Germinal center (tissue), 1 donor: ENCODE data around the gene CPVL.

Source experiments
- DNase-seq: peaks from one replicate; pipeline ENCODE4 v3.0.0; 2012; ENCODE audit warnings: mixed read lengths, low spot score

The CPVL gene

DNA sequence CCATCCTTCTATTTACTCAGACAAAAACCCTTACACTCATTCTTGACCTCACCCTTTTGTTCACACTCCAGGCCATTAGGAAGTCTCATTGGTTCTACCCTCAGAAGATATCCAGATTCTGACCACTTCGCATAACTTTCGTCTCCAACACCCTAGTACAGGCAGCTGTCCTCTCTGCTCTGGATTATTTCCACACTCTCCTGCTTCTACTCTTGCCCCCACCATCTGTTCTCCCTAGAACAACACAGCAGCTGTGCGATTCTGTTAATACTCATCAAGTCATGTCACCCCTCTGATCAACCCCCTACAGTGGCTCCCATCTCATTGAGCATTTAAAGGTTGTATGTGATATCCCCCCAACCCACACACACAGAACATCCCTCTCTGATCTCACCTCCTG is 172.7 kb downstream of the CPVL start:
- no peak for DNase-seq

DNA sequence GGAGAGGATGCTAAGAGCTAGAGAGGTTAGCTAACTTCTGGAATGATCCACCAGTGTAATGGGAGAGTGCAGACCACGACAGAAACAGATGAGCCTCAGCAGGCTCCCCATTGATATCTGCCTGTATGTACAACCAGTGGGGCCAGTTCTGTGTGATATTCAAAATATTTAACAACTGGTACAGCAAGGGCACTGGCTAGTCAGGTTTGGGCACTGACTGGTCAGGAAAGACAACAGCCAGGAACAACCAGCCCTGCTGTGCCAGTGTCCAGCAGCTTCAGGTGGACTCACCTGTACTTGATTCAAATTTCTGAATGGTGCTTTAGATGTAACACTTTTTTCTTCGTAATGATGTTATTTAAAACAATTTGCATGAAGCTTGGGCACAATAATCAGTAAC is 182.3 kb downstream of the CPVL start:
- no peak for DNase-seq

DNA sequence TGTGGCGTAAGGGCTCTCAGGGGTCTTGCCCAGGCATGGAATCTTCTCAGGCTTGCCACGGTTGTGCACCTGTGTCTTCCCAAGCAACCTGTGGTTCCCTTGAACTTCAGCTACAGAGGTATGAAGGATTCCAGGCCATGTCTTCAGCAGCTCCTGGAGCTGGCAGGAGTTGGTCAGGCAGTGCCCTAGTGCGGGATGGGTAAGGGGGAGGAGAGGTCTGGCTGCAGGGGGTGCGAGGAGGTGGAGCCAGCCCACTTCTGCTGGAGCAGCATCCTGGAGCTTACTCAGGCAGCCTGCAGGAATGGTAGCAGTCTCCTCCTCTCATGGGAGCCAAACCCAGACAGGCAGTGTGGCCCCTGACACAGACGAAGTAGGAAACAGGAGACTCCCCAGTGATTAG is 184.4 kb downstream of the CPVL start:
- no peak for DNase-seq

DNA sequence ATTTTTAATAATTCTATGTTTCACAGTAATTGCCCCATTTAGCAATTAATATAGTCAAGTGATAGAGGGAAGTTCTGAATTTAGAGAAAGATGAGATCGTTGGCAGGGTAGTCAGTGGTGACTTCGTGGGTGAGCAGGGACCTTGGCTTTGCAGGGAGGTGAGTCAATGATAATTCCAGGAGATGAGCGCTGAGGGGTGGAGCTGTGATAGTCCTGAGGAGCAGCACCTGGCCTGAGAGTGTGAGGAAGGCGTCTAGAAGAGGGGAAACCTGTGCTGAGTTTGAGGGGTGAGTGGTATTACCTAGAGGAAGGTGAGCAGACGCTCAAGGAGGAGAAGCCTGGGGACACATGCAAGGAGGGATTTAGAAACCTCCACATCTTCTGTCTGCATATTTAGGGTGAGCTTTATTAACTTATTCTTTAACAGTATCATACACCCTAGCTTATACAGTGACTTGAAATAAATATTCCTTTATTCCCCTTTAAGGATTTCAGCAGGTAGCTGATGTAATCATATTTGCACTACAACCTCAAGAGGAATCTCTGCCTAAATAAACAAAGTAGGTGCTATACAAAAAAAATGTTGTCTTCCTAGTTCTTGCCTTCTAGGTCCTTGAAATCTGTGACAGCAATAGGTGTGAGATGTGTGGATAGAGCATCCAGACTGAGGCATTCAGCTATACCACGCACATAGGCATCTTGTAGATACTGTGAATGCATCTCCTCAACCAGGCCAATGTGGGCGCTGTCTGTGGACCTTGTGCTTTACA is 186.1 kb downstream of the CPVL start:
- no peak for DNase-seq

DNA sequence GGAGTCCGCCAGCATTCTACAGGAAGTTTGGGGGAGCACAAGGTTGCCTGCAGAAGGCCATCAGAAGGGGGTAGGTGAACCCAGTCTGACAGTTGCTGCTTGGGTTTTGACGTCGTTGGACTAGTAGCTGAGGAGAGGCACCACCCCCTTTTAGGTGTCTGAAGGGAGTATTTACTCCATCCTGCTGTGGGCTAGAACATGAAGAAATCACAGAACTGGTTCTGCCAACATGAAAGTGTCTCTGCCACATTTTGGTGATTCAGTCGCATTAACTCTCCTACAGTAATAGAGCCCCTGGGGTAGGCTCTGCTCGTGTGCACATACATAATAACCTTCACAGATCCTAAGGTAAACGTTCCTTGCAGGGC is 187.4 kb downstream of the CPVL start:
- no peak for DNase-seq

DNA sequence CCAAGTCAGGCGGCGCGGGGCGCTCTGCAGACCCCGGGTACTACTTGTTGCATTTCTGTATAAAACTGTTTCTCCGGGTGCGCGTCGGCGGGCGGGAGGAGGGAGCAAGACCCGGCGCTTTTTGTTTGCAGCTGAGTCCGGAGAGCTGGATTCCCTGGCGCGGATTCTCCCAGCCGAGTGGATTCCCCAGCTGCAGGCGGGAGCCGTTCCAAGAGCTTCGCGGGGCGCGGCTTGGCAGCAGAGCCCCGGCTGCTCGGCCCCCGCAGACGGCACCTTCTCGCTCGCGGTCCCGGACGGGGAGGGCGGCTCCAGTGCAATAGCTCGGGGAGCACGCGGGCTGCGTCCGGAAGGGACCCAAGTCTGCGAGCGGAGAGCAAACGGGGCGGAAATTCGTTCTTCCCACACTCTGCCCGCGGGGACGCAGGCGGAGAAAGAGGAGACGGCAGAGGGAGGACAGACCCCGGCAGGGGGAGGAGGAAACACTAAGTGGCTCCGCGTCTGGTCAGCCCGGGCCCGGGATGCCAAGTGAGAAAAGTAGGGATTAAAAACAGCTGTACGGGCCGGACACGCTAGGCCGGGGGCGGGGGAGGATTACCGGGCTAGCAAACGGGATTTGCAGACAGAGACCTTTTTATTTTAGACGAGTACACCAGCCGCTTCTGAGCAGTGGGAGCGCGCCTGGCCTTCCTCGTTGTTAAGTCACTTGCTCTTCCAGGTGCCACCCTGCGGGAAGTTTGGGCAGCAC is 187.9 kb downstream of the CPVL start, which contains the start of gene TRIL:
TRIL (minus strand) TSS at position 96 of the 745 bp plus-strand sequence. CDS start 284 bp downstream, outside the sequence.
- peak; percentile 19 for DNase-seq

DNA sequence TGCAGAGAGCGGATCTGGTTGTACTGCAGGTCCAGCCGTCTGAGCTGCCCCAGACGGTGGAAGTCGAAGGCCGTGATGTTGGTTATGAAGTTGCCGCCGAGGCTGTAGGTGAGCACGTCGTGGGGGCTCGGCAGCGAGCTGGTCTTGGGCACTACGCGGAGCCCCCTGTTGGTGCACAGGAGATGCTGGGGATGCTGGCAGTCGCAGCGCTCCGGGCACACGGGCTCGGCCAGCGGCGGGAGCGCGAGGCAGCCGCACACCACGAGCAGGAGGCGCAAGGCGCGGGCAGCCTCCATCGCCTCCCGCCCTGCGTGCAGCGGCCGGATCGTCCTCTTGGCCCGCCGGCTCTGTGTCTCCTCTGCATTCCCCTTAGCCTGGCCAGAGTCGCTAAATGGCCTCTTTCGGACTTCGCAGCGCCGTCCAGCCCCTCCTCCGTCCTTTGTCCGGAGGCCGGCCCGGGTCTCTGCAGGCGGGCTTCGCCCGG is 188.5 kb downstream of the CPVL start:
- peak; percentile 22 for DNase-seq

DNA sequence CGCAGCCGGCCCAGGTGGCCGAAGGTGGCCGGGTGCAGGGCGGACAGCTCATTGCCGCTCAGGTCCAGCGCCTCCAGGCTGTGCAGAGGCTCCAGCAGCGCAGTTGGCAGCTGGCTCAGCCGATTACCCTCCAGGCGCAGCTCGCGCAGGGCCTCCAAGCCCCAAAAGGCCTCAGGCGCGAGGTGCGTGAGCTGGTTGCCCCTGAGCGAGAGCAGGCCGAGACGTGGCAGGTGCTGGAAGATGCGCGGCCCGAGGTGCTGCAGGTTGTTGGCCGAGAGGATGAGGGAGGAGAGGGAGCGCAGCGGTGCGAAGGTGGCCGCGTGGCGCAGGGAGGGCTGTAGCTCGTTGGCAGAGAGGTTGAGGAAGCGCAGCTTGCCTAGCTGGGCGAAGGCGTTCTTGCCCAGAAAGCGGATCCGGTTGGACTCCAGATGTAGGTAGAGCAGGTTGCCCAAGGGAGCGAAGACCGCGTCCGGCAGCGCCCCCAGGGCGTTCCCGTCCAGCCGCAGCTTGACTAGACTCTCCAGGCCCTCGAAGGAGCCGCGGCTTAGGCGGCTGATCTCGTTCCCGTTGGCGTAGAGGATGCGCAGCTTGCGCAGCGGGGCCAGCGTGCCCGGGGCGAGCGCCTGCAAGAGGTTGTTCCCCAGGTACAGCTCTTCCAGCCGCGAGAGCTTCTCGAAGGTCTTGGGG is 189.1 kb downstream of the CPVL start:
- DNase-seq: peak; percentile 31

DNA sequence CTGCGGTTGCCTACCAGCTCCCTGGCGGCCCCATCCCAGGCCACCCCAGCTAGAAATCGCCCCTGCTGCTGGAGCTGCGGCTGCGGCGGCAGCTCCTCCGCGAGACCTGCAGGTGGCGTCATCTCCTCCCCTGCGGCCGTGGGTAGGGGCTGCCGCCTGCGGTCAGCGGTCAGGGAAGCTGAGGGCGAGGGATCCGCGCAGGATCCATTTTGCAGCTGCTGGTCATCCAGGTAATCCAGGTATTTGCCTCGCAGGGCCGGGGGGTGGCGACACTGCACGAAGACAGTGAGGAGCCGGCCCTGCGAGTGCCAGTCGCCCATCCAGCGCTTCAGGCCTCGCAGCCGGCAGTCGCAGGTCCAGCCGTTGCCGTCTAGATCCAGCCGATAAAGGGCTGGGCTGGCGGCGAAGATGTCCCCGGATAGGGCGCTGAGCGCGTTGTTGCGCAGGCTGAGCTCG is 189.7 kb downstream of the CPVL start:
- peak; percentile 50 for DNase-seq

DNA sequence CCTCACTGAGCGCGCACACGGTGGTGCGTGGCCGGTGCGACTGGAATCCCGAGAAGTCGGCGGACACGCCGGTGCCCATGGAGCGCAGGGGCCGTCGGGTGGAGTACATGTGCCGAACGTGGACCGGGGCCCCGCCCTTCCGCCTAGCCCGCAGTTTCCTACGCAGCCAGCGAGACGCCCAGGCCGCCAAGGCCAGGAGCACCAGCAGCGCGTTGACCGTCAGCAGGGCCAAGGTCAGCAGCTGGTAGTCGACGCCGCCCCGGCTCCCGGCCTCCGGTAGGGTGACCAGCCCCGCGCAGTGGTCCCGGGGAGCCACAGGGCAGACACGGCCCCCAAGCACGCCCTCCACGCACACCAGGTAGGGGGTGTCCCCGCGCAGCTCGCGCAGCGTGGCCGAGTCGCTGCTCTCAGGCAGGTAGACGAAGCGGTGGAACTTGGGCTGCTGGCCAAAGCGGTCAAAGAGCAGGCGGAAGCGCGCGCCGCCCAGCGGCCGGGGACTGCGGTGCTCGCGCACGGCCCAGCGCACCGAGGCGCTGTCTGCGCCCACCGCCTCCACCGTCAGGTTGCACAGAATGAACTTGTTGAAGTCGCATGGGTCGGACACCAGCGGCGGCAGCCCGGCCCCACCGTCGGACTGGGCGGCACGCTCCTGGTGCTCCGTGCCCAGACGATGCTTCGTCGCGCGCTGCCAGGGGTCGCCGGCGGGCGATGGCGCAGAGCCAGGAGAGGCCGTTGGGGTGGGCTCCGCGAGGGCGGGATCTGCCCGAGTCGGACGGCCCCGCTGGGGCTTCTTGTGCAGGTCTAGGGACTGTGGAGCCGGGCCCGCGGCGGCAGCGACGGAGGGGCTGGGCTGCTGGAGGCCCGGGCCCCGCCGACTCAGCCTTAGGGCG is 190.4 kb downstream of the CPVL start:
- DNase-seq: peak; percentile 53

DNA sequence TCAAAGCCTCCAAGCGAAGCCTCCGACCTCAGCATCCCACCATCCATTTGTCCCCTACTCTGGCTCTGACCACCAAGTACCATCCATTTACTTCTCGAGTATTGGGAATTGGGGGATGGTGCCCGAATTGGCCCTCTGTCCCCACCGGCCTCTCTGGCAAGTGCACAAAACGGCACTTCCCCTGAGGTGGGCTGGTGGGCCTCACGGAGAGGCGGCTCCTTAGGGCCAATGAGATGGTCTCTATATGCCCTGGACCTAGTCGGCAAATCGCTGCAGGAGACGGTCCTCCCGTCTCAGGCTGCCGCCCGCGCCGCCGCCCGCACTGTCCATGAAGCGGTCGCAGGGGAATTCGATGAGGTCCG is 191.0 kb downstream of the CPVL start:
- DNase-seq: no peak

DNA sequence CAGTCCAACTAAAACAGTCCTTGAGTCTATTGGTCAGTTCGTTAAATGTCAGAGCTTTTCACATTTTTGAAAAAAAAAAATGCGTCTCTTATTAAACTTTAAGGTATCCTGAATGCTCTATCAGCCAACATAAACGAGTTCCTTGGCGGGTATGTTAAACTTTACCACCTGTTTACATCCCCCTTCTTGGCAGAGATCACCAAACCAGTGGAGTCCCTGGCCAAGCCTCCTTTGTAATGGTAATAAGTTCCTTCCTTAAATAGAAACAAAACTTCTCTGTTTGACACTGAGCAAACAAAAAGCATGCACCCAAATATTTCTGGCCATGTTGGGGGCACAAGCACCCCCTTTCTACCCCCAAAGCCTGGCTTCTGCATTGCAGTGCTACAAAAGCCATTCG is 191.4 kb downstream of the CPVL start:
- DNase-seq: no peak

DNA sequence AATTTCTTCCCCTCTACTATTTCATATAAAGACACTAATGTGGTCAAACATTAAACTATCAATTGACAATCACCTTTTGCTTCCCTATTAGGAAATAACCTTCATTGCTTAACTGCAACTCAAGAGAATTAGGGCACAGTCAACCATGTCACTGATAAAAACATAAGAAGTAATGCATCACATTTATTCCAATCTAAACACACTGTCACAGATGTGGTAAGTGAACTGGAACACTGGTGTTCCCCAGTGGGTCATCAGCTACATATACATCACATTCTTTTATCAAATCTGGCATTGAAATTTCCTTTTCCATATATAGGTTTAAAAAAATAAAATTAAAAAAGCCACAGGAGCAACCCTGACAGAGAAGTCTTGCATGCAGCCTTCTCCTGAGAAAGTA is 191.9 kb downstream of the CPVL start:
- no peak for DNase-seq

DNA sequence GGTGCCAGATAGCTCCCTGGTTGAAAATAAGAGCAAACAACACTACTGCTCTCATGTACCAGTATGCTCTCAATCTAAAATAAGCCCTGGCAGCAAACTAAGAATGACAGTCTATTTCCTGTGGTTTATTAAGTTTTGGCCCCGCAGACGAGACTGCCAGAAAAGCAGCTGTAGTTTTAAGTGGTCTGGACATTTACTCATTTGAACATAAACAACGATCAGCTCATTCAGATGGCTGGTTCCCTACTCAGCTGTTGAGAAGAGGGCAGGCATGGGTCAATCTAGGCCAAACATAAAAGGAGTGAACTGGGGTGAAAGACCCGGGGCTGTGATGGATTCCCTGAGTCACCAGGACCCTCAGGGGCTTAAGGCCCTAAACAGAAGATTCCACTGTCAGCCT is 192.7 kb downstream of the CPVL start:
- DNase-seq: no peak
